ENCODE data around the gene EFCAB13.

EFCAB13 gene

GRCh38 chr17:47325176-47325575, 1.4 kb downstream of the EFCAB13 start:
- DNase-seq (ENCODE audit: low spot score) = no peak
- H3K27ac ChIP-seq = no peak overlapping the region

GRCh38 chr17:47330548-47330947, 6.8 kb downstream of the EFCAB13 start:
- TF ChIP-seq, protein P1, sequence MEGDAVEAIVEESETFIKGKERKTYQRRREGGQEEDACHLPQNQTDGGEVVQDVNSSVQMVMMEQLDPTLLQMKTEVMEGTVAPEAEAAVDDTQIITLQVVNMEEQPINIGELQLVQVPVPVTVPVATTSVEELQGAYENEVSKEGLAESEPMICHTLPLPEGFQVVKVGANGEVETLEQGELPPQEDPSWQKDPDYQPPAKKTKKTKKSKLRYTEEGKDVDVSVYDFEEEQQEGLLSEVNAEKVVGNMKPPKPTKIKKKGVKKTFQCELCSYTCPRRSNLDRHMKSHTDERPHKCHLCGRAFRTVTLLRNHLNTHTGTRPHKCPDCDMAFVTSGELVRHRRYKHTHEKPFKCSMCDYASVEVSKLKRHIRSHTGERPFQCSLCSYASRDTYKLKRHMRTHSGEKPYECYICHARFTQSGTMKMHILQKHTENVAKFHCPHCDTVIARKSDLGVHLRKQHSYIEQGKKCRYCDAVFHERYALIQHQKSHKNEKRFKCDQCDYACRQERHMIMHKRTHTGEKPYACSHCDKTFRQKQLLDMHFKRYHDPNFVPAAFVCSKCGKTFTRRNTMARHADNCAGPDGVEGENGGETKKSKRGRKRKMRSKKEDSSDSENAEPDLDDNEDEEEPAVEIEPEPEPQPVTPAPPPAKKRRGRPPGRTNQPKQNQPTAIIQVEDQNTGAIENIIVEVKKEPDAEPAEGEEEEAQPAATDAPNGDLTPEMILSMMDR (IDR thresholded peaks at IDR 0.05) = no peak
- Histone ChIP-seq H3K4me3 (no peak overlapping the region), H3K27ac (no peak overlapping the region)
- DNase-seq (ENCODE audit: low spot score) = no peak

More at GRCh38 chr17:47325176-47325575, 1.4 kb downstream of the EFCAB13 start:
- TF ChIP-seq, protein P1 (IDR thresholded peaks at IDR 0.05) = no peak
- H3K4me3 ChIP-seq = no peak overlapping the region

- TF ChIP-seq, protein P1 (IDR thresholded peaks at IDR 0.05) = no peak
- no peak overlapping the region for H3K4me3 ChIP-seq
- no peak for DNase-seq (ENCODE audit: low spot score)
- H3K27ac ChIP-seq = no peak overlapping the region
Observed at GRCh38 chr17:47332287-47332686, 8.5 kb downstream of the EFCAB13 start.

DNA sequence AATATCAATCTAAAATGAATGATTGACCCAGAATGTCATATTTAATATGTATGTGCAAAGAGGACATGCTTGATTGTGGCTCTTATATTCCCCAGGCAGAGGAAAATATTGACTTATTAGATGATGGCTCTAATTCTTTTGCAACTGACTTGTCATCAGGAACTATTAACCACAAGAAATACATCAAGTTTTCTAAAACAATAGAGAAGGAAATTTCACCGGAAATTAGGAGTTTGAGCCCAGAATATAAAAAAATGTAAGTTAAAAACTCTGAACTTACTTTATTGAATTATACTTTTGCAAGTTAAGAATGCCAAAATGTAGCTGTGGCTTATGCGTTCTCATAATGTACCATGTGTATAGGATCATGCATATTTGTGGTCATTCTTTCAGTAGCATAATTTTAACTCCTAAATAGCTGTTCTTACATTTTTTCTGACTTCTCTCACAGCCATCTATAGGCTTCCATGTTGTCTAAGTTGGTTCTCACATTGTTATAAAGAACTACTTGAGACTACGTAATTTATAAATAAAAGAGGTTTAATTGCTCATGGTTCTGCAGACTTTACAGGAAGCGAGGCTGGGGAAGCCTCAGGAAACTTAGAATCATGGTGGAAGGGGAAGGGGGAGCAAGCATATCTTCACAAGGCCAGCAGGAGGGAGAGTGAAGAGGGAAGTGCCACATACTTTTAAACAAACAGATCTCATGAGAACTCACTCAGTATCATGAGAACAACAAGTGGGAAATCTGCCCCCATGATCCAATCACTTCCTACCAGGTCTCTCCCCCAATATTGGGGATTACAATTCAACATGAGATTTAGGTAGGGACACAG, 11.6 kb downstream of the EFCAB13 start:
- Histone ChIP-seq H3K27ac (no peak overlapping the region), H3K4me3 (no peak overlapping the region)
- DNase-seq (ENCODE audit: low spot score) = no peak
- TF ChIP-seq, protein P1 (IDR thresholded peaks at IDR 0.05) = no peak

- no peak overlapping the region for H3K4me3 ChIP-seq
- DNase-seq (ENCODE audit: low spot score) = no peak
- TF ChIP-seq, protein P1 (IDR thresholded peaks at IDR 0.05) = no peak
- no peak overlapping the region for H3K27ac ChIP-seq
Observed at GRCh38 chr17:47338026-47338425, 14.3 kb downstream of the EFCAB13 start.

GRCh38 chr17:47352848-47353247, 29.1 kb downstream of the EFCAB13 start:
- H3K27ac ChIP-seq = no peak overlapping the region
- no peak overlapping the region for H3K4me3 ChIP-seq
- DNase-seq (ENCODE audit: low spot score) = no peak
- TF ChIP-seq, protein P1 (IDR thresholded peaks at IDR 0.05) = no peak

DNA sequence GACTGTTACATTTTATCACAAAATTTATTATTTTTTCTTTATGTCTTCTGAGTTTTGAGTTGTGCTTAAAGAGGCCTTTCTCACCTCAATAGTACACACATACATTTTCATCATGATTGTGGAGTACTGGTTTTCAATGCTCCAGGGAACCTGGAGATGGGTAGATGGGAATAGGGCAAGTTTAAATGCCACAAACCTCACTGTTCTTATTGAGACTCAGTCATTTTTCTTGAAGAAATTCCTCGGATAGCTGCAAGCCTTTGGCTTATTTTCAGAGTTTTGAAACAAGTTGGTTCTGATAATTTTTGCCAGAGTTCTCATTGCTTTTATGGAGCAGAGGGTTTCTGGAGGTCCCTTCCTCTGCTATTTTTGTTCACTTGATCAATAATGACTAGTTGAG, 34.9 kb downstream of the EFCAB13 start:
- no peak overlapping the region for H3K27ac ChIP-seq
- no peak for DNase-seq (ENCODE audit: low spot score)
- H3K4me3 ChIP-seq = no peak overlapping the region
- TF ChIP-seq, protein P1 (IDR thresholded peaks at IDR 0.05) = no peak
